Activated CD8-positive, alpha-beta memory T cell treated with anti-CD3 and anti-CD28 coated beads for 36 hours (primary cell): Measurements from ENCODE around the gene EXOC3L2. TPM values are rescaled to one million over a fixed set of nuclear protein-coding genes. Genes with fewer than 3 reads are reported as not detected.

Experiments
- CTCF ChIA-PET: fragments of 350-600 bp; sonication (Branson Sonifier 250); formaldehyde crosslinking; loops from one replicate; lab custom pipeline; 2021; ENCODE audit warnings: antibody characterized with exemption; lab: Charles Lee
- POLR2A ChIA-PET: fragments of 350-600 bp; sonication (Branson Sonifier 250); formaldehyde crosslinking; loops from one replicate; lab custom pipeline; 2021; ENCODE audit warnings: antibody characterized with exemption; lab: Charles Lee
- total RNA-seq, 2 experiments: library from RNA; stranded (reverse); gene quantifications; one replicate each; pipeline ENCODE4 v1.2.3, GENCODE V29; 2021

The EXOC3L2 gene
- total RNA-seq, 2 experiments from 2014 or later = not detected

DNA sequence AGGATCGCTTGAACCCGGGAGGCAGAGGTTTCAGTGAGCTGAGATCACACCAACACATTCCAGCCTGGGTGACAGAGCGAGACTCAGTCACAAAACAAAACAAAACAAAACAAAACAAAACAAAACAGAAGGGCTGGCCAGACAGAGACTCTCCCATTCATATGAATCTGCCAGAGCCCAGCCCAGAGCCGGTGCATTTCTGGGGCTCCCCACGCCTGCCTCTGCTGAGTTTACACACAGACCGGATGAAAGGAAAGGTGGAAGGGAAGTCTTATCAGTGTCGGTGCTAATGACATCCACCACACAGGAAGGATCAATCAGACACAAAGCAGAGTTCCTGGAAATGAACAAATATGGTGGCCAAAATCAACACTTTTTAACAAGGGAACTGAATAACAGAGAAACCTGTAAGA, 74.0 kb downstream of the EXOC3L2 start:
- POLR2A ChIA-PET = no interaction called here

DNA sequence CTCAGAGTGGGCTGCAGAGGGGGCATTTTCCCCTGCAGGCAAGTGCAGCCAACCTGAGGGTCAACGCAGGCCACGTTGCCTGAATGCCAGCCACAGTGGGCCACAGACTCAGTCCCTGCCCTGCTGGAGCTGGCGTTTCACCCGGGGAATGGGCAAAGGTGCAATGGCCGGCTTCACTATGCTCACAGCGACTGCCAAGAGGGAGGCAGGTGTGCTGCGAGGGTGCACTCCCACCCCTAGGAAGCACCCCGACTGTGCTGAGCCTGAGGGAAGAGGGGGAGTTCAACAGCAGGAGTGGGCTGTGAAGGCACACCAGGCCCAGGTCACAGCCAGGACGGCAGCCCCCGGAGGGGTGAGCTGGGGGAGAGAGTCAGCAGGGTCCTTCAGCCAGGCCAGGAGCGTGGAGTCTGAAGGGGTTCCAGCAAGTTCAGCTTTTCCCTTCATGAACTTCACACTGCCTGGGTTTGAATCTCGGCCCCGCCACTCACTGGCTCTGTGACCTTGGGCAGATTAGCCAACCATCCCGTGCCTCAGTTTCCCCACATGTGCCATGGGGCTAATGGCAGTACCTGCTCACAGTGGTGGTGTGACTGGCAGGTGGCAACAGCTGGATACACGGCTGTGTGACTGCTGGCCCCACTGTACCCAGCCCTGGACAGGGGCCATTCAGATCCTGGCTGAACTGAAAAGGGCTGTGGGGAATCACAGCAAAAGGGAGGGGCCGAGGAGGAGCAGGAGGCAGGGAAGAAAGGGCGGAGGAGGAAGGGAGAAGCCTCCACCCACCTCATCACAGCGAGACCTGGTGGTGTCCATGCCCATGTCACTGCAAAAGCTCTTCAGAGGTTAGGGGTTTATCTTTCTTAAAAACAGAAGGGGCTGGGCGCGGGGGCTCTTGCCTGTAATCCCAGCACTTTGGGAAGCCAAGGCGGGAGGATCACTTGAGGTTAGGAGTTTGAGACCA, 74.8 kb downstream of the EXOC3L2 start:
- POLR2A ChIA-PET = no interaction called here

More for the DNA sequence above, 74.0 kb downstream of the EXOC3L2 start:
- CTCF ChIA-PET = interaction anchor here (0.9 kb wide), 1 partner anchor 88 kb away, joined by 3 read pairs; no protein-coding TSS in a partner anchor

DNA sequence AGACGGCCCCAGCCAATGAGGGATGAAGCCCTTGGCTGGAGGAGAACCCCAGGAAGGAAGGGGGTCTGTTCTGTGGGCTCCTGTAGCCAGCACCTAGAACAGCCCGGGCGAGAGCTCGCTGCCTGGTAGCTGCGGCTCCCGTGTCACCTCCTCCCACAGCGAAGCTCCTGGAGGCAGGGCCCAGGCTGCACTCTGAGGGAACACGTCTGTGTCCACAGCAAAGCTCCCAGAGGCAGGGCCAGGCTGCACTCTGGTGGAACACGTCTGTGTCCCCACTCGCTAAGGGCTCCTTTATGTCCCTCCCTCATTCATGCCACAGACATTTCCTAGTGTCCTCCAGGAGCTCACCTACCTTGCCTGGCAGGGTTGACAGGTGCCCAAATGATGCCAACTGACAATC, 75.6 kb downstream of the EXOC3L2 start:
- ChIA-PET POLR2A (no interaction called here), CTCF (no interaction called here)

More for the DNA sequence above, 74.8 kb downstream of the EXOC3L2 start:
- CTCF ChIA-PET = interaction anchor here (0.9 kb wide), 1 partner anchor 87 kb away, joined by 3 read pairs; no protein-coding TSS in a partner anchor

DNA sequence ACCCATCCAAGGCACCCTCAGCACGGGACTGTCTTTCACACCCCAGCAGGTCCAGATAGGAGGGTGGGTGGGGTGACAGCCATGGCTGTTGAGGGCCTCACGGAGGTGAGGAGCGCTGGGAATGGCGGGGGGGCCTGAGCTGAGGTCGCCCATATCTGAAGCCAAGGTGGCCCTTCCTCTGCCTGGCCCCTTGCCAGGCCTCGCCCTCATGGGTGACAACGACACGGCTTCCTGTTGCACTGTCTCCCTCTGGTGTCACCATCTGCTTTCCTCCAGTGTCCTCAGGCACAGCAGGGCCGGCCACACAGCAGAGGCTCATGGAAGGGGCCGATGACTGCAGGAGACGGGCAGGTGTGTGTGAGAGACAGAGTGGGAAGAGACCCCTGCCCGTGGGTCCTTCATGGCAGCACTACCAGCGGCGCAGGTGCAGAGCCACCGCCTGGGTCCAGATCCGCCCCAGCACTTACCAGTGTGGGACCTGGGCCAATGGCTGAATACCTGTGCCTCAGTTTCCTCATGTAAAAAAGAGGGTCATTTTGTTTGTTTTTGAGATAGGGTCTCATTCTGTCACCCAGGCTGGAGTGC, 76.3 kb downstream of the EXOC3L2 start:
- ChIA-PET POLR2A (no interaction called here), CTCF (no interaction called here)

DNA sequence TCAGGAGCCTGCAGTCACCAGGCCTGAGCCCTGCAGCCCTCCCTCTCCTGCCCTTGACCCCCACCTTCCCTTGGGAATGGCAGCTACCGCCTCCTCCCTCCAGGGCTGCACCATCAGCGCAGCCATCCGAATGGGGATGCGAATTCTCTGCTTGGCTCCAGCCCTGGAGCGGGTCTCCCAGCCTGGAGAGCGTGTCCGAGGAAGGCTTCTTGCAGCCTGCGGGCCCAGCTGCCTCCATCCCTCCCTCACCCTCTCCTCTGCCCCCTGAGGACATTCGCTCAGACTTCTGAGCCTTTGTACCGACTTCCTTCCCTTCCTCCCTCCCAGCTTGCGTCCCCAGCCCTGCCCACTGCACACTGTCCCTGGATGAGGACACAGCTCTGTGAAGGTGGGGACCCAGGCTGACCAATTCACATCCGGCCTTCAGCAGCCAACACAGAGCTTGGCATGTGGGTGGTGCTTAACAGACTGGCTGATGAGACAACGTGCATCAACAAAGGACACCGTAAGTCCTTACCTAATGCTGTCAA, 78.4 kb downstream of the EXOC3L2 start:
- POLR2A ChIA-PET = no interaction called here
- CTCF ChIA-PET = interaction anchor here (2.3 kb wide), 1 partner anchor 12 kb away, joined by 7 read pairs; the partner anchor contains the start of genes BLOC1S3 and TRAPPC6A

DNA sequence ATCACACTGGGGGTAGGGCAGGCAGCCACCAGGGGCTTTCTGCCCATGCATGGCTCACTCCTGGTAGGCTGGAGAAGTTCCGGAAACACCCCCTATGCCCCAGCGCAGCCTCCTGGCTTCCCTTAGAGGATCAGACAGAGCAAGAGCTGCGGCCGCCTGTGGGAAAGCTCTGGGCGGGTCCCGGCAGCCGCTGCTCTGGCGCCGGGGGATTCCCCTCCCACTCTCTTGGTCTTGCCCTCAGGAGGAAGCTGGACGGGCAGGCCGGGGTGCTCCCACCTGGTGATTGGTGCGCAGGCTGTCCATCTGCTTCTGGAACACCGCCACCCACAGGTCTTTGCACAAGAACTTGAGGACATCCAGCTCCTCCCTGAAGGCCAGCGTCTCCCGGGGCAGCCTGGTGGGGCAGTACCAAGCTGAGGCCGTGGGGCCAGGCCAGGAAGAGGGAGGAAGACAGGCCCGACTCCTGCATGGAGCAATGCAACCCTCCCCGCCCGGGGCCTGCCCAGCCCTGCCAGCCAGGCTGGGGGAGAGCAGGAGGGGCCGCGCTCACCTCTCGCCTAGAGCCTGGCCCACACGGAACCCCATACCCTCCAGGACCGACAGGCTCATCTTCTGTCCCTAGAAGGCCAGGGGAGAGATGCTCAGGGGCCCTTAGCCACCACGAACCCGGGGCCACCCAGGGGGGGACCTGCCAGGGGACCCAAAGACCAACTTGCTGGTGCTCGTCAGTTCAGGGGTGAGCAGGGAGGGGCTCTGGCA, 80.5 kb downstream of the EXOC3L2 start:
- POLR2A ChIA-PET = interaction anchor here (0.8 to 1.2 kb wide), 2 partner anchors 11 to 73 kb away, joined by 3 to 4 read pairs; no protein-coding TSS in a partner anchor

DNA sequence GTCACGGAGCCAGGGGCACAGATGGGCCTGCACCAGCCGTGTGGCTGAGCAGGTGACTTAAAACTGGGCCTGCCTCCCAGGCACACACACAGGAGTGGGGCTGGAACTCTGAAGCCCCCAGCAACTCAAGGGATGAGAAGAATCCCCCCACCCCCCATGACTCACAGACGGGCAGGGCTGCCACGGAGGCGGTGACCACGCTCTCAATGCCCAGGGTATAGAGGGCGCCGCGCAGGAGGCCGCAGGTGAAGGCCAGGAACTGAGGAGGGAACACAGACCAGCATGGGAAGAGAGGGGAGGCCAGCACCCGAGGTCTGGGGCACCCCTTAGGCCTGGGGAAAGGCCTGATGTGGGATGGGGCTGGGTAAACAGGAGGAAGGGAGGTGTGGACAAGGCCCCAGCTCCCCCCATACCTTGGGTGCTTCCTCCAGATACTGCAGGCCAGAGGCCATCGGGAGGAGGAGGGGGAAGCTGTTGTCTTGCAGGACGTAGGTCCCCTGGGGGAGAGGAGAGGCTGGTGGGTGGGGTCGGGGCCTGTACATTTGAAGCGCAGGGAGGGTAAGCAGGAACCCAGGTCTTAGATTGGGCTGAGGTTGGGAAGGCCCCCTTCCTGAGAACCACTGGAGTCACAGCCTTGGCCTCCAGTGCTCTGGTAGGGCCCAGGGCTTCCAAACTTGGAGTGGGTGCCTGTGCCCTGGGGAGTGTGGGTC, 81.3 kb downstream of the EXOC3L2 start:
- ChIA-PET POLR2A (interaction anchor here (1.2 kb wide), 1 partner anchor 72 kb away, joined by 3 read pairs; no protein-coding TSS in a partner anchor), CTCF (interaction anchor here (1.2 to 1.4 kb wide), 4 partner anchors 9 to 26 kb away, joined by 3 to 5 read pairs (median 4); no protein-coding TSS in a partner anchor)

More for the DNA sequence above, 80.5 kb downstream of the EXOC3L2 start:
- CTCF ChIA-PET = interaction anchor here (1.2 to 1.3 kb wide), 3 partner anchors 10 to 26 kb away, joined by 3 to 4 read pairs (median 4); no protein-coding TSS in a partner anchor

DNA sequence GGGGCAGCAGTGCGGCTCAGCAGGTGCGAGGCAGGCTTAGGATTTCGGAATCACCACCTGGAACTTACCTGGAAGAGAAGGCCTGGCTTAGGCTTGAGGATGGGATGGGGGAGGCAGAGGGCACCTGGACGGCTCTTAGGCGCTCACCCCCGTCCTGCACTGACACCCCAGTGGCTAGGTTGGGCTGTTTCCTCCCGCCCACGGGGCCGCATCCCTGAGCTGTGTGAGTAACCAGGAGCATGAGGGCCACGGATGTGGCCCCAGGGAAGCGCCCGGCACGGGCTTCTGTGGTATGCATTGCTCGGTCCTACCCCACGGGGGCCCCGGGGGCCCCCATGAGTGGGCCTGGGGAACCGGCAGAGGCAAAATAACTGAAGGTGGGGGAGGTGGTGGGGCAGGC, 82.1 kb downstream of the EXOC3L2 start:
- CTCF ChIA-PET = interaction anchor here (1.4 kb wide), 1 partner anchor 20 kb away, joined by 5 read pairs; no protein-coding TSS in a partner anchor
- POLR2A ChIA-PET = no interaction called here

DNA sequence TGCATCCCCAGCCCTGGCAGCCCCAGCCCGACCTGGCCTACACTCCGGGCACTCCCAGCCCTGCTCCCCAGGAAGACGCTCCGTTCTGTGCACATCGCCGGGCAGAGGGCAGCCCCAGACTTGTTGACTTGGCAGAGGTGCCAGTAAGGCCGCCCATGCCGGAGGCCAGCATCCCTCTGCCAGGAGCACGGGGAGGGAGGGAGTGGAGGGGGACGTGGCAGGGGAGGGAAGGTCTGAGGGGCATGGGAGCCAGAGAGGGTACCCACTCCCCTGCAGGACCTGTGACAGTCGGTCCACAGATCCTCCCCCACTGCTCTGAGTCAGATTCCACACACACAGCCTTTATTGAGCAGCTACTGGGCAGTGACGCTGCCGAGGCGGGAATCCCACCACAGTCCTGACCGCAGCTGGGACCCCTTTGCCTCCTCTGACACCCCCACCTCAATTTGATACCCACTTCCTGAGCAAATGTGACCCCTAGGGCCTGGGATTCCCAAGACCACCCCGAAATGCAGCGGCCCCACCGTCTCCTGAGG, 82.5 kb downstream of the EXOC3L2 start:
- ChIA-PET CTCF (interaction anchor here (1.4 kb wide), 1 partner anchor 19 kb away, joined by 5 read pairs; no protein-coding TSS in a partner anchor), POLR2A (no interaction called here)

Other genes with a start within 250 kb of the EXOC3L2 start
- 10 to 100 TPM; 48.5 to 51.6 TPM for gene RELB, start 243.9 kb downstream of the EXOC3L2 start, total RNA-seq
- 10 to 100 TPM; 78.1 to 80.5 TPM for gene CLASRP, start 206.4 kb downstream of the EXOC3L2 start, total RNA-seq
- 1 to 10 TPM; 8.1 to 8.6 TPM for gene ZNF296, start 168.9 kb downstream of the EXOC3L2 start, total RNA-seq
- 10 to 100 TPM; 55.4 to 55.6 TPM for gene GEMIN7, start 166.1 kb downstream of the EXOC3L2 start, total RNA-seq
- gene PPP1R37, start 152.2 kb downstream of the EXOC3L2 start, total RNA-seq = 10 to 100 TPM; 13.8 to 14.7 TPM
- under 1 TPM; 0.06 TPM for gene NKPD1, start 84.4 kb downstream of the EXOC3L2 start, total RNA-seq
- 10 to 100 TPM; 20.7 to 21.4 TPM for gene TRAPPC6A, start 67.2 kb downstream of the EXOC3L2 start, total RNA-seq
- 10 to 100 TPM; 11.9 to 14.3 TPM for gene BLOC1S3, start 66.6 kb downstream of the EXOC3L2 start, total RNA-seq
- 10 to 100 TPM; 21.2 to 21.6 TPM for gene MARK4, start 5.9 kb upstream of the EXOC3L2 start, total RNA-seq
- not detected for gene CKM, start 77.5 kb upstream of the EXOC3L2 start, total RNA-seq
- not detected for gene KLC3, start 95.3 kb upstream of the EXOC3L2 start, total RNA-seq
- gene ERCC2, start 125.2 kb upstream of the EXOC3L2 start, total RNA-seq = 10 to 100 TPM; 23.8 to 27.0 TPM
- 1 to 10 TPM; 3.4 to 3.9 TPM for gene PPP1R13L, start 159.7 kb upstream of the EXOC3L2 start, total RNA-seq
- 10 to 100 TPM; 30.6 to 32.4 TPM for gene POLR1G, start 161.2 kb upstream of the EXOC3L2 start, total RNA-seq
- 10 to 100 TPM; 68.0 to 71.9 TPM for gene ERCC1, start 178.5 kb upstream of the EXOC3L2 start, total RNA-seq
- gene FOSB, start 222.6 kb upstream of the EXOC3L2 start, total RNA-seq = 1 to 10 TPM; 2.8 to 3.9 TPM